Measurements from ENCODE around the gene GORASP1. TPM values are rescaled to one million over a fixed set of nuclear protein-coding genes. Genes with fewer than 3 reads are reported as not detected.
A peak's percentile ranks its signal among the peaks of the same experiment; 100 is the strongest.
"Not testable (repeated sequence)": the region's sequence is repeated elsewhere in the genome, so short reads cannot be mapped to it uniquely, and the experiment has no call there.

The GORASP1 gene
- total RNA-seq, 2 experiments from 2014 or later: 52.0 to 53.1 TPM

- POLR2A ChIA-PET: interaction anchor here (1.2 kb wide), 1 partner anchor 10 kb away, joined by 3 read pairs; no protein-coding TSS in a partner anchor
Measured at GRCh38 chr3:39064646-39065045, 42.8 kb downstream of the GORASP1 start.

GRCh38 chr3:39063143-39063542, 44.3 kb downstream of the GORASP1 start:
- H3K27me3 Mint-ChIP-seq: no peaks in the 10 kb centered on the region
- peaks cover 28% of the 10 kb centered on the region for H3K4me1 Mint-ChIP-seq
- H3K9me3 Mint-ChIP-seq: peaks cover 2% of the 10 kb centered on the region
- H3K4me3 Mint-ChIP-seq: no peak overlapping the region
- H3K27ac Mint-ChIP-seq: no peak overlapping the region
- peaks cover 48% of the 10 kb centered on the region for H3K36me3 Mint-ChIP-seq (ENCODE audit: low read depth)
- no peak for DNase-seq
- POLR2A ChIA-PET: no interaction called here
- CTCF ChIA-PET: interaction anchor here (1.0 to 1.4 kb wide), 2 partner anchors 229 to 542 kb away, joined by 3 read pairs; no protein-coding TSS in a partner anchor

More at GRCh38 chr3:39064646-39065045, 42.8 kb downstream of the GORASP1 start:
- Mint-ChIP-seq H3K4me3 (no peak overlapping the region), H3K9me3 (peaks cover 2% of the 10 kb centered on the region), H3K27ac (no peak overlapping the region), H3K27me3 (no peaks in the 10 kb centered on the region), H3K36me3 (ENCODE audit: low read depth) (peaks cover 41% of the 10 kb centered on the region), H3K4me1 (peaks cover 22% of the 10 kb centered on the region)
- CTCF ChIA-PET: interaction anchor here (1.2 to 1.6 kb wide), 4 partner anchors 8 to 227 kb away, joined by 3 to 6 read pairs (median 4); no protein-coding TSS in a partner anchor
- no peak for DNase-seq

DNA sequence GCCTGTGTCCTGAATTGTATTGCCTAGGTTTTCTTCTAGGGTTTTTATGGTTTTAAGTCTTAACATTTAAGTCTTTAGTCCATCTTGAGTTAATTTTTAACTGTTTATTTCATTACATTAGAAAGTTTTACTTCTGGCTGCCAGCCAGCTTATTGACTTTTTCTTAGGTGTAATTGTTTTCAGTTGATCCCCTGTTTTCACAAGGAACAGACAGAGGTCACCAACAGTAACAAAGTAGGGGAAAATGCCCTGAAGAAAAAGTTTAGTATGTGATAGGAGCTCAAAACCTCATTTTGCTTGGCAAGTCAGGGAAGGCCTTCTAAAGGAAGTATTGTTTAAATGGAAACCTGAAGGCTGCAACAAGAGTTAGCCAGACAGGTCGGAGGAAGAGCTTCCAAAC, 45.2 kb downstream of the GORASP1 start:
- H3K27ac Mint-ChIP-seq: no peak overlapping the region
- ChIA-PET POLR2A (no interaction called here), CTCF (interaction anchor here (1.4 kb wide), 1 partner anchor 541 kb away, joined by 3 read pairs; no protein-coding TSS in a partner anchor)
- no peak overlapping the region for H3K4me3 Mint-ChIP-seq
- H3K4me1 Mint-ChIP-seq: peaks cover 30% of the 10 kb centered on the region
- no peak for DNase-seq
- no peaks in the 10 kb centered on the region for H3K27me3 Mint-ChIP-seq
- peaks cover 2% of the 10 kb centered on the region for H3K9me3 Mint-ChIP-seq
- H3K36me3 Mint-ChIP-seq (ENCODE audit: low read depth): peaks cover 41% of the 10 kb centered on the region

DNA sequence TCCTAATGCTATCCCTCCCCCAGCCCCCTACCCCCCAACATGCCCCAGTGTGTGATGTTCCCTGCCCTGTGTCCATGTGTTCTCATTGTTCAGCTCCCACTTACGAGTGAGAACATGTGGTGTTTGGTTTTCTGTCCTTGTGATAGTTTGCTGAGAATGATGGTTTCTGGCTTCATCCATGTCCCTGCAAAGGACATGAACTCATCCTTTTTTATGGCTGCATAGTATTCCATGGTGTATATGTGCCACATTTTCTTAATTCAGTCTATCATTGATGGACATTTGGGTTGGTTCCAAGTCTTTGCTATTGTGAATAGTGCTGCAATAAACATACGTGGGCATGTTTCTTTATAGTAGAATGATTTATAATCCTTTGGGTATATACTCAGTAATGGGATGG, 46.2 kb downstream of the GORASP1 start:
- H3K27me3 Mint-ChIP-seq, H3K4me3 Mint-ChIP-seq, H3K27ac Mint-ChIP-seq, CTCF ChIA-PET, DNase-seq, POLR2A ChIA-PET, H3K9me3 Mint-ChIP-seq: not testable (repeated sequence)
- H3K4me1 Mint-ChIP-seq: peaks cover 39% of the 10 kb centered on the region
- H3K36me3 Mint-ChIP-seq (ENCODE audit: low read depth): peaks cover 32% of the 10 kb centered on the region

GRCh38 chr3:39056151-39056550, 51.3 kb downstream of the GORASP1 start:
- H3K4me1 Mint-ChIP-seq: peaks cover 52% of the 10 kb centered on the region
- H3K27ac Mint-ChIP-seq: peak overlapping the region; percentile 55
- CTCF ChIA-PET: interaction anchor here (0.6 to 0.9 kb wide), 2 partner anchors 9 to 236 kb away, joined by 3 to 4 read pairs; no protein-coding TSS in a partner anchor
- no peak for DNase-seq
- POLR2A ChIA-PET: interaction anchor here (1.0 kb wide), 1 partner anchor 52 kb away, joined by 3 read pairs; the partner anchor contains the start of genes GORASP1 and TTC21A
- peaks cover 2% of the 10 kb centered on the region for H3K9me3 Mint-ChIP-seq
- H3K4me3 Mint-ChIP-seq: no peak overlapping the region
- no peaks in the 10 kb centered on the region for H3K27me3 Mint-ChIP-seq
- peaks cover 14% of the 10 kb centered on the region for H3K36me3 Mint-ChIP-seq (ENCODE audit: low read depth)

DNA sequence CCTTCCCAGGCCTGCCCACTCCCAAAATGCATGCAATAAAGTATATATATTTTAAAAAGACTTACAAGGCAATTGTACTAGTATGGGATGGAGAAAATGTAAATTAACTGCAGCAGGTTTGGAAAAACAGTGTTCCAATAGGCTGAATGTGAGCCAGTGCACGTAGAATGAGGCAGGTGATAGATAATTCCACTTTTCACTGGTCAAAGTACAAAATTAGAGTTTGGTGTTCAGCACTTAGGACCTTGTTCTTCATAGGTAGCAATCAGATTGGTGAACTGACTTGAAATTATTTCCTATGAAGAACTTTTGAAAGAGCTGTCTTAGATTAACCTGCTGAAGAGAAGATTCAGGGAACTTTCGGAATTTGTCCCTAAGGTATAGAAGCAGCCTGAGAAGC, 53.7 kb downstream of the GORASP1 start:
- DNase-seq: no peak
- Mint-ChIP-seq H3K9me3 (no peaks in the 10 kb centered on the region), H3K27me3 (no peaks in the 10 kb centered on the region), H3K36me3 (ENCODE audit: low read depth) (peaks cover 8% of the 10 kb centered on the region), H3K4me3 (no peak overlapping the region), H3K4me1 (peaks cover 55% of the 10 kb centered on the region), H3K27ac (no peak overlapping the region)
- ChIA-PET POLR2A (interaction anchor here (1.4 kb wide), 1 partner anchor 12 kb away, joined by 3 read pairs; no protein-coding TSS in a partner anchor), CTCF (no interaction called here)

- Mint-ChIP-seq H3K27ac (peak overlapping the region; percentile 89), H3K4me1 (peaks cover 51% of the 10 kb centered on the region), H3K36me3 (ENCODE audit: low read depth) (peaks cover 5% of the 10 kb centered on the region), H3K27me3 (no peaks in the 10 kb centered on the region), H3K9me3 (no peaks in the 10 kb centered on the region), H3K4me3 (peak overlapping the region; percentile 93)
- ChIA-PET CTCF (no interaction called here), POLR2A (interaction anchor here (1.0 kb wide), 2 partner anchors 211 to 354 kb away, joined by 3 read pairs; no protein-coding TSS in a partner anchor)
- DNase-seq: no peak
Measured at GRCh38 chr3:39052583-39052982, 54.8 kb downstream of the GORASP1 start.

GRCh38 chr3:39051649-39052561, 55.5 kb downstream of the GORASP1 start, which contains the start of the genes SCN11A and WDR48:
Gene SCN11A, minus strand, starts transcription at chr3:39051944. Its CDS starts 101,582 bp downstream, at chr3:38950362.
Gene WDR48, plus strand, starts transcription at chr3:39052016. Its CDS starts 10 bp downstream, at chr3:39052026.
- H3K36me3 Mint-ChIP-seq (ENCODE audit: low read depth): peaks cover 5% of the 10 kb centered on the region
- H3K27ac Mint-ChIP-seq: peak within 1 kb of the TSS; percentile 89
- ChIA-PET CTCF (no interaction called here), POLR2A (interaction anchor here (0.8 to 1.0 kb wide), 3 partner anchors 56 to 355 kb away, joined by 3 read pairs; no protein-coding TSS in a partner anchor)
- H3K4me3 Mint-ChIP-seq: peak within 1 kb of the TSS; percentile 93
- peak; percentile 95 for DNase-seq
- H3K27me3 Mint-ChIP-seq: no peaks in the 10 kb centered on the region
- H3K4me1 Mint-ChIP-seq: peaks cover 53% of the 10 kb centered on the region
- no peaks in the 10 kb centered on the region for H3K9me3 Mint-ChIP-seq

DNA sequence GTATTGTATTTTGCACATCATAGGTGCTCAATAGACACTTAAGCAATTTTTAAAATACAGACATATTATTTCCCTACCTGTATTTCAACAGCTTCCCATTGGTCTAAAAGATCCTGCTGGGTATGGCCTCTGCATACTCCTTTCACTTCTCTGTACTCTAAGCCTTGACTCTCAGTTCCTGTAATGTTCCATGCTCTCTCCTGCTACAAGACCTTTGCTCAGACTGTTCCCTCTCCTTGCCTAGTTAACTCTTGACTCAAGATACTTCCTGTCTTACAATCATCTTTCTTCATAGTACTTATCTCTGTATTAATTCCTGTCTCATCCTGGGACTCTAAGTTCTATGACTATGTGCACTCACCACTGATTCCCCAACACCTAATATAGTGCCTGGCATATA, 57.4 kb downstream of the GORASP1 start:
- H3K4me1 Mint-ChIP-seq: peaks cover 40% of the 10 kb centered on the region
- H3K4me3 Mint-ChIP-seq: no peak overlapping the region
- H3K36me3 Mint-ChIP-seq (ENCODE audit: low read depth): peaks cover 5% of the 10 kb centered on the region
- CTCF ChIA-PET: interaction anchor here (1.9 kb wide), 1 partner anchor 50 kb away, joined by 8 read pairs; no protein-coding TSS in a partner anchor
- H3K9me3 Mint-ChIP-seq: no peaks in the 10 kb centered on the region
- DNase-seq: no peak
- no peak overlapping the region for H3K27ac Mint-ChIP-seq
- no peaks in the 10 kb centered on the region for H3K27me3 Mint-ChIP-seq
- POLR2A ChIA-PET: interaction anchor here (1.2 kb wide), 1 partner anchor 19 kb away, joined by 3 read pairs; no protein-coding TSS in a partner anchor

Other genes starting within 250 kb of the GORASP1 start
- not detected for gene SCN11A, start 55.7 kb downstream of the GORASP1 start, total RNA-seq
- gene WDR48, start 55.6 kb downstream of the GORASP1 start, total RNA-seq: 10 to 100 TPM; 38.7 to 40.4 TPM
- gene TTC21A, start 53 bp upstream of the GORASP1 start, total RNA-seq: 10 to 100 TPM; 11.2 to 12.1 TPM
- 10 to 100 TPM; 32.5 to 33.2 TPM for gene CSRNP1, start 46.0 kb upstream of the GORASP1 start, total RNA-seq
- gene XIRP1, start 85.0 kb upstream of the GORASP1 start, total RNA-seq: under 1 TPM; 0.03 to 0.05 TPM
- 1 to 10 TPM; 5.5 to 6.2 TPM for gene CX3CR1, start 172.4 kb upstream of the GORASP1 start, total RNA-seq
- 1 to 10 TPM; 7.6 to 7.9 TPM for gene CCR8, start 222.1 kb upstream of the GORASP1 start, total RNA-seq